Astrocyte of the hippocampus (primary cell): Measurements from ENCODE around the gene ABLIM2.
A peak's percentile ranks its signal among the peaks of the same experiment; 100 is the strongest.

Experiments used
- DNase-seq: peaks from one replicate; pipeline ENCODE4 v3.0.0; 2011; ENCODE audit warnings: low read depth, low spot score

ABLIM2 gene

DNA sequence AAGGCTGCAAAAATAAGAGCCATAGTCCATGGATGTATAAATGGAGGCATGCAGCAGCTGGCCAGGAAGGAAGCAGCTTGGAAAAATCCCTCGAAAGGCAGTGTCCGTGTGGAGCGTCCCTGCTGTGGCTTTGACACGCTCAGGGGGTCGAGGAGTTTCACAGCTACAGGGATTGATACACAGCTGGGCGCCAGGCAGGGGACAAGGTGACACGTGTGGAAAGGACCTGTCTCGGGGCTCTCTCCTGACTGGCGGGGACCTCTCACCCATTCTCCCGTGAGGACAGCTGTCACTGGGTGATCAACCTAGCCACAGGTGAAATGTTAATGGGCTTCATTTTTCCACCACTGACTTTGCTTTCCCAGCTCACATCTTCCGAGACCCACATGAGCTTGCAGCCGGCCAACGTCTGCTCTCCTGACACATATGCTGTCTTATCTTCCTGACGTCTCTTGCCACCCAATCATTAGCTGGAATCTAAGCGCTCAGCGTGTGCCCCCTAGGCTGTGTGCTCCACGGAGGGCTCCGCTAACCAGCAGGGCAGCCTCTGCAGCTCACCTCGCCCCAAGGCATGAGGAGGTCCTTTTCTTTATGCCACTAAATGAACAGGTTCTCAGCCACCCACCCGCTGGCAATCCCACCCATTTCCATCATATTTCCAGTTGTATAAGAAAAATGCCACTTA, 129.6 kb downstream of the ABLIM2 start:
- no peak for DNase-seq

DNA sequence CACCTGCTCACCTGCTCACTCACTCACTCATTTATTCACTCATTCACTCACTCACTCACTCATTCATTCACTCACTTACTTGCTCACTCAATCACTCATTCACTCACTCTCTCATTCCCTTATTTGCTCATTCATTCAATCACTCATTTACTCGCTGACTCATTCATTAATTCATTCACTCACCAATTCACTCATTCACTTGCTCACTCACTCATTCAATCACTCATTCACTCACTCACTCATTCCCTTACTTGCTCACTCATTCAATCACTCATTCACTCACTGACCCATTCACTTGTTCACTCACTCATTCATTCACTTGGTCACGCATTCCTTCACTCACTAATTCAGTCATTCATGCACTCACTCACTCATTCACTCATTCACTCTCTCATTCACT, 130.2 kb downstream of the ABLIM2 start:
- no peak for DNase-seq

- no peak for DNase-seq
Measured at GRCh38 chr4:8026453-8026852, 132.2 kb downstream of the ABLIM2 start.

- DNase-seq, result no peak
Measured at GRCh38 chr4:8025668-8026067, 132.9 kb downstream of the ABLIM2 start.

DNA sequence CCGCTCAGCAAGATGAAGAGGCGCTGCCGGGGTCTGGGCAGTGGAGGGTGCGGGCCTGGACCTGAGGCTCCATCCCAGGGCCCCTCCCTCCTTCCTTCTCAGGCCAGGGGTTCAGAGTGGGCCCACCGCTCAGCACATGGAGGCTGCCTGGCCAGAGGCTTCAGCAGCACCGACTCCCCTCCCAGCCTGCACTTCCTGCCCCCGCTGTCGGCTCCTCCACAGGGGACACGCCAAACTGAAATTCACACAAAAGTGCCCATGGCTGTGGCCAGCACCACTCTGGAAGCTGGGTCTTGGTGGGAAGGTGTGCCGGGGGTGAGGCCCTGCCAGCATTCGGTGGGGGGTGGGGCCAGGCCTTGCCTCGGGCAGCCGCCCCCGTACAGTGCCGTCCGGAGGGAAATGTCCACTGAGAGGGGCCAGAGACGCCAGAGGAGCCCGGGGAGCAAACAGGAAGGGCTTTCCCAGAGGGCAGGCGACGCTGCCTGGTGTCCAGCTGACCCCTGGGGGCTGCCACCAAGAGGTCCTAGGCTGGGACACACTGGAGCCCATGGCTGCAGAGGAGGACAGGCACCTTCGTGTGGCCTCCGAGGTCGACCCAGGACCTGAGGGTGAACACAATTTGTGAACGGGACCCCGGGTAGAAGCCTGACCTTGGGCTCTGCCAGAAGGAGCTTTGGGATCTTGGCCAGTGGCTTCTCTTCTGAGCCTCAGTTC, 134.4 kb downstream of the ABLIM2 start:
- DNase-seq, result no peak

- DNase-seq, result no peak
Measured at GRCh38 chr4:8023696-8024033, 134.9 kb downstream of the ABLIM2 start.

GRCh38 chr4:8022767-8023695, 135.6 kb downstream of the ABLIM2 start:
- no peak for DNase-seq

- DNase-seq, result no peak
Measured at GRCh38 chr4:8021796-8022195, 136.8 kb downstream of the ABLIM2 start.

- no peak for DNase-seq
Measured at GRCh38 chr4:8019396-8020365, 138.9 kb downstream of the ABLIM2 start.

DNA sequence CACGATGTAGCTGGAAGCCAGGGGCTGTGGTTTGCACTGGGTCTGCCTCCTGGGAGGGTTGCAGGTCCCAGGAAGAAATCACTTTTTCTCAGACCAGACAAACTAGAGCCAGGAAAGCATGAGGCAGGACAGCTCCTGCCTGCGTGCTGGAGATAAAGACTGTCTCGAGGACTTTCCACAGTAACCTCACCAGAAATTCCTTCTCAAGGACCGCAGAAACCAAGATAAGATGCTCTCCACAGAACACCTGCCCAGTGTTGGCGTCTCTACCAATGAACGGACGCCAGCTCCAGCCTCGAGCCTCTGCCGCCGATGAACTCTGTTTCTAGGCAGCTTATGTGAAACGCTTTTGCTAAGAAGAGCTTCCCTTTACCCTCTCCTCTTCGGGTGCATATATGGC, 142.1 kb downstream of the ABLIM2 start:
- no peak for DNase-seq

DNA sequence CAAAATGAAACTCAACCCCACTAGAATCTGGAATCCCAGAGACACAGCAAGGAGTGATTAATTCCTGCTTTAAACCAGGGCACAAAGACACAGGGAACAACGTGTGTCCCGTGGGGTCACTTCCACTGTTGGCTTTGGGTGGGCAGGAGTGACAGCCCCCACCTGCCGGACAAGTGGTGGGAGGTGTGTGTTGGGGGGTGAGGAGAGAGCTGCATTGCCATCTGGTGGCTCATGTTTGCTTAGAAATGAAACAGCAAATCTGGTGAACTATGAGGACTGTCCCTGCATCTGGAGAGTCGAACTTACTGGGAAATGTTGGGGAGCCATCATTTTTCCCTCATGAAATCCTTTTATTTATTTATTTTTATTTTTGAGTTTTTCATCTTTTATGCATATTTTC, 143.1 kb downstream of the ABLIM2 start:
- DNase-seq, result peak; percentile 20

DNA sequence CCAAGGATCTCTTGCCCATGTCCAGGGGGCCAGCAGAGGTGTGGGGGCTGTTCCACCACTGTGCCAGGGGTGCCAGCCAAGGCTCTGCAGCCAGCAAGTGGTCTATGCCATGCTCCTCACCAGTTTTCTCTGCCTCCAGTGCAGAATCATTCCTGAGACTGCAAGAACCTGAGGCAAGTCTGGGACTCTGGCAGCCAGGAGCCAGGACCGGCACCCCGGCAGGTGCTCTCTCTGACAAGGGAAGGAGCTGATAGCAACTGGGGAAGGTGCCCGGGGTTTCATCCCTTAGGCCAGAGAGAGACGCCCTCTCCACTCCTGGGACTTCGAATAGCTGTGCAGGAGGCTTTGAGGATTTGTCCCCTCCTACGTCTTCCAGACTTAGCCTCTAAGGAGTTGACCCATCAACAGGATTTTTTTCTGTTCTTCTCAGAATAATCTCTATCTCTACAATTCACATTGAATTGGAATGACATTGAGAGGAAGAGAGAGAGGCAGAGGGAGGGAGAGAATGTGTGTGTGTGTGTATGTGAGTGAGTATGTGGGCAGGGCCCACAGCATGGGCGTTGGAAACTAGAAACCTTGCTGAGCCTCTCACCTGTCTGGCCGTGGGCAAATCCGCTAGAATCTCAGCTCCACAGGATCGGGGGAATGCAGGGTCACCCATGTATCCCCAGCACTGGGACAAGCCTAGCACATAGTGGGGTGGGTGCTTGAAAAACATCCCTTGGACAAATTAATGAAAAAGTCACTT, 144.5 kb downstream of the ABLIM2 start:
- no peak for DNase-seq

GRCh38 chr4:8012517-8012916, 146.1 kb downstream of the ABLIM2 start:
- no peak for DNase-seq

DNA sequence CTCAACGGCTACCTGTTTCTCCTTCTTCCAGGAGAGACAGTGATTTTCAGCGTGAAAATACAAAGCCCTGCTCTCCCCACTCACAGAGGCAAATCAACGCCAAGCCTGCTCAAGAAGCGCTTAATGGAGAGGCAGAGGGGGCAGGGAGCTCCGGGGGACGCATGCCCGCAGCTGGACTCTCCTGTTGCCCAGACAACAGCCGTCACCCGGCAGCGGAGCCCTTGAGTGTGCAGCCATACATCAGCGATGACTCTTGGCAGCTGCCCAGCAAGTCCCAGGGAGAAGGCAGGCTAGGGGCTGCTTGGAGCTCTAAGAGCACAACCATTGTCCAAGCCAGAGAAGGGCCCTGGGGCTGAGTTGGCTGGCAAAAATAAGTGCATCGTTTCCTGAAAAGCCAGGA, 148.0 kb downstream of the ABLIM2 start:
- peak; percentile 85 for DNase-seq

DNA sequence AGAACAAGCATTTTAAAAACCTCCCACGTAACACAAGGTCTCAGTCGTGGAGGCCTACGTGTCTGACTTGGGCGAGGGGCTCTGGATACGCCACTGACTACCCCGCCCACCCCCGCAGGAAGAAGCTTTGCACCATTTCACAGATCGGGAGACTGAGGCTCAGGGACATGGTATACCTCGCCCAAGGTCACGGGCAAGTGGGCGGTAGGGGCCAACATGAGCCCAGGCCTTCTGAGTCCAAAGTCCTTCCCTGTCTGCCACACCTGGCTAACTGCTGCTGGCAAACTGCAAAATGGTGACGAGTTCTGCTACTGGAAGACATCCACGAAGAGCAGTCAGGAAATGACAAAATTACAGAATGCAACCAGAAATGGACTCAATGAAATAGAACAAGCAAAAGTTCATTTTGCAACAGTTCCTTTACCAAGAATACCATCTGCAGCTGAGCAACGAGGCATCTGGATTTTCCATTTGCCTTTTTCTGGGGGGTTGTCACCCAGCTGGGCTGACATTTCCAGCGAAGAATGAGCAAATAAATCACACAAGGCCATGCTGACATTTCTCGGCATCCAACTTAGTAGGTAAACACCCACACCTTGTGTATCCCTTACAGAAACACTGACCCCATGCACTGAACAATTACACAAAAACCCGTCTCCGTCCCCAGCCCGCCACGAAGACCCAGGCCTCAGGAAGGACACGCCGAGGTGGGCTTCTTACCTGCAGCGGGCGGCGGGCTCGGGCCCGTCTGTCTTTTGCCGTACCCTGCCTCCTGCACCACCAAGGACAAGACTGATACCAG, 148.7 kb downstream of the ABLIM2 start:
- DNase-seq, result no peak

DNA sequence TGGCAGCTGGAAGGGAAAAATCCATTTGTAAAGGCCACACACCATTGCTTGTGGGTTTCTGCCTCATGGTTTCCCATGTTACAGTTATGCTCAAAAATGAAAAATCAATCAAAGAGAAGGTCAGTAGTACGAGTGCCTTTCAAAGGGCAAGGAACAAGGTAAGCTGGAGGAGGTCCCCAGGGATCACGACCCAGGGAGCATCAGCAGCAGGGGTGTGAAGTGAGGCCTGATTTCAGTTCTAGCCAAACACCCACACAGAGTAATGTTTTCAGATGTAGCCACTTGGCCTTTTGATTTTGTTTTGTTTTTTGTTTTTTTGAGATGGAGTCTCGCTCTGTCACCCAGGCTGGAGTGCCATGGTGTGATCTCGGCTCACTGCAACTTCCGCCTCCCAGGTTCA, 149.5 kb downstream of the ABLIM2 start:
- DNase-seq, result no peak

DNA sequence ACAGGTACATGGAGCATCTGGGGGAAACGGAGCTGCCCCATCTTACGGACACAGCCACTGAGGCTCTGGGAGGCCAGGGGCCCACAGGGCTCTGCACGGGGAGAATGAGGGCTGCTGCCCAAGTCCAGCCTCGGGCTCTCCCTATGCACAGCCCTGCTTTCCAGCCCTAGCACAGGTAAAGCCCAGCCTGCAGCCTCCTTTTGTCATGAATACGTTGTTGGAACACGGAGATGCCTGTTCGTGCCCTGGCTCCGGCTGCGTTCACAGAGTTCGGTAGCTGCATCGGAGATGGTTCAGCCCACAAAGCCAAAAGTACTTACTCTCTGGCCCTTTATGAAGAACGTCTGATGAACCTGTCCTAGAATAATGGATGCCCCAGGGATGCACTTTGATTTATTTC, 150.2 kb downstream of the ABLIM2 start:
- no peak for DNase-seq

- no peak for DNase-seq
Measured at GRCh38 chr4:8007581-8007980, 151.0 kb downstream of the ABLIM2 start.

DNA sequence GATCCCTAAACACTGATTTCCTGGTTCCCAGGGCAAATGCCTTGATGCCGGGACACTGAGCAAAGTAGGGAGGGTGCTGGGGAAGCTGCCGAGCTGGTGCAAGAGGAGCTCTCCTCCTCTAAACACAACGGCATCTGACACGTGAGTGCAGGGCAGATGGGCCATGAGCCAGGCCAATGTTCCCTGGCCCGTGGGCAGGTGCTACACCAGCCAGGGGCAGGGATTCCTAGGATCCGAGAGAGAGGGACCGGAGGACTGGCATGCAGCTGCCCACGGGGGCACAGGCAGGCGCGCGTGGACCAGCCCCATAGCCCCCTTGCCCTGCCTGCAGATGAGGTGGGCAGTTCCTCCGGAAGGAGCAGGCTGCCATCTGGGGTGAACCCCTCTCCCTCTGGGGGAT, 152.1 kb downstream of the ABLIM2 start:
- no peak for DNase-seq

DNA sequence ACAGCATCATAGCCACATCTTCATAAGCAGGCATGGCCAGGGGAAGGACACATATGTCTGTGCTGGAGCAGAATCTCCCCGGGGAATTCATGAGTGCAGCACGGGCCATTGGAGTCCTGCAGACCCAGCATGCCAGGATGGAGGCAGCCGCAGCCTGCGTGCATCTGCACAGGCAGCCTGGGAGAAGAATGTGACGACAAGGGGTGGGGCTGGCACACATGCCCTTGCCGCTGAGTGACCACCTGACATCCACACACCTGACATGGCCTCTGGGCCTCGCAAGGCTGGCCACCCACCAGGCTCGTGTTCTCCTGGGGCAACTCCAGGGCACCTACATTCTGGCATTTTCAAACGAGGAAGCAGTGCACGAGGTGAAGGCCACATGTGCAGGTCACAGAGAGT, 152.8 kb downstream of the ABLIM2 start:
- no peak for DNase-seq
